KMS-11 (cell line): Measurements from ENCODE around the gene BRAF.

Source experiments
- H2AFZ ChIP-seq: fragments of 200-600 bp; sonication (generic); 2 replicates; pipeline ENCODE4 v1.6.1; 2016; ENCODE audit warnings: antibody characterized with exemption, mixed run types, low read depth
- H3K27ac ChIP-seq: fragments of 200-600 bp; sonication (generic); 2 replicates; pipeline ENCODE4 v1.6.1; 2016; ENCODE audit warnings: mild to moderate bottlenecking, mixed run types
- H3K27me3 ChIP-seq: fragments of 200-600 bp; sonication (generic); 2 replicates; pipeline ENCODE4 v1.6.1; 2017; ENCODE audit warnings: mild to moderate bottlenecking, low read depth, mixed run types, moderate library complexity; ENCODE audit not compliant: insufficient read depth
- H3K36me3 ChIP-seq: fragments of 200-600 bp; sonication (generic); 2 replicates; pipeline ENCODE4 v1.6.1; 2017; ENCODE audit warnings: mild to moderate bottlenecking, mixed run types; ENCODE audit not compliant: insufficient read depth
- H3K4me1 ChIP-seq: fragments of 200-600 bp; sonication (generic); 2 replicates; pipeline ENCODE4 v1.6.1; 2016; ENCODE audit warnings: mild to moderate bottlenecking, low read depth, mixed run types; ENCODE audit not compliant: poor library complexity, severe bottlenecking
- H3K4me2 ChIP-seq: fragments of 200-600 bp; sonication (generic); 2 replicates; pipeline ENCODE4 v1.7.0; 2016; ENCODE audit warnings: mild to moderate bottlenecking, mixed run types
- H3K4me3 ChIP-seq: fragments of 200-600 bp; sonication (generic); IDR thresholded peaks from 2 replicates; pipeline ENCODE4 v1.6.1; 2017; ENCODE audit warnings: low read depth, low read length, mixed read lengths; ENCODE audit not compliant: insufficient read depth
- H3K79me2 ChIP-seq: fragments of 200-600 bp; sonication (generic); 2 replicates; pipeline ENCODE4 v1.6.1; 2016; ENCODE audit warnings: low read depth, mixed run types; ENCODE audit not compliant: insufficient read depth
- H3K9ac ChIP-seq: fragments of 200-600 bp; sonication (generic); 2 replicates; pipeline ENCODE4 v1.6.1; 2016; ENCODE audit warnings: mild to moderate bottlenecking, mixed run types
- H4K20me1 ChIP-seq: fragments of 200-600 bp; sonication (generic); 2 replicates; pipeline ENCODE4 v1.6.1; 2016; ENCODE audit warnings: mild to moderate bottlenecking, mixed run types; ENCODE audit not compliant: insufficient read depth
- CTCF ChIP-seq: fragments of 200-600 bp; sonication (generic); conservative IDR thresholded peaks from 2 replicates; pipeline ENCODE4 v1.6.1; 2017; ENCODE audit warnings: low read depth, mild to moderate bottlenecking, antibody characterized with exemption, low read length, moderate library complexity, mixed read lengths

BRAF gene

GRCh38 chr7:140683657-140684056 is 241.1 kb downstream of the BRAF start:
- no peak overlapping the region for H3K4me2 ChIP-seq
- TF ChIP-seq CTCF, result no peak
- no peak overlapping the region for H3K4me3 ChIP-seq
- no peaks in the 10 kb centered on the region for H4K20me1 ChIP-seq
- no peaks in the 10 kb centered on the region for H3K27me3 ChIP-seq
- H3K79me2 ChIP-seq, result no peaks in the 10 kb centered on the region
- H2AFZ ChIP-seq, result no peak overlapping the region
- no peak overlapping the region for H3K9ac ChIP-seq
- H3K4me1 ChIP-seq, result no peaks in the 10 kb centered on the region
- no peaks in the 10 kb centered on the region for H3K36me3 ChIP-seq
- no peak overlapping the region for H3K27ac ChIP-seq

- Histone ChIP-seq H3K4me3 (no peak overlapping the region), H3K4me2 (no peak overlapping the region), H3K4me1 (no peaks in the 10 kb centered on the region), H4K20me1 (no peaks in the 10 kb centered on the region), H3K36me3 (no peaks in the 10 kb centered on the region), H3K9ac (no peak overlapping the region), H2AFZ (no peak overlapping the region), H3K79me2 (no peaks in the 10 kb centered on the region), H3K27ac (no peak overlapping the region), H3K27me3 (no peaks in the 10 kb centered on the region)
- no peak for TF ChIP-seq CTCF
Measured at GRCh38 chr7:140681766-140682165, 243.0 kb downstream of the BRAF start.

- Histone ChIP-seq H3K4me2 (no peak overlapping the region), H3K79me2 (no peaks in the 10 kb centered on the region), H3K27ac (no peak overlapping the region), H4K20me1 (no peaks in the 10 kb centered on the region), H3K27me3 (no peaks in the 10 kb centered on the region), H3K9ac (no peak overlapping the region), H2AFZ (no peak overlapping the region), H3K4me1 (no peaks in the 10 kb centered on the region), H3K4me3 (no peak overlapping the region), H3K36me3 (no peaks in the 10 kb centered on the region)
- no peak for TF ChIP-seq CTCF
Measured at GRCh38 chr7:140680886-140681285, 243.8 kb downstream of the BRAF start.

GRCh38 chr7:140679186-140679585 is 245.5 kb downstream of the BRAF start:
- peaks cover 14% of the 10 kb centered on the region for H3K4me1 ChIP-seq
- H3K36me3 ChIP-seq, result no peaks in the 10 kb centered on the region
- no peak overlapping the region for H3K4me3 ChIP-seq
- no peak for TF ChIP-seq CTCF
- H3K9ac ChIP-seq, result no peak overlapping the region
- no peak overlapping the region for H3K27ac ChIP-seq
- H3K4me2 ChIP-seq, result no peak overlapping the region
- H2AFZ ChIP-seq, result no peak overlapping the region
- no peaks in the 10 kb centered on the region for H3K27me3 ChIP-seq
- H4K20me1 ChIP-seq, result no peaks in the 10 kb centered on the region
- H3K79me2 ChIP-seq, result no peaks in the 10 kb centered on the region

- peaks cover 18% of the 10 kb centered on the region for H3K4me1 ChIP-seq
- H3K4me3 ChIP-seq, result no peak overlapping the region
Measured at GRCh38 chr7:140678816-140679130, 246.0 kb downstream of the BRAF start.

More at GRCh38 chr7:140678816-140679130, 246.0 kb downstream of the BRAF start:
- Histone ChIP-seq H3K36me3 (no peaks in the 10 kb centered on the region), H3K4me2 (no peak overlapping the region), H2AFZ (no peak overlapping the region), H3K27me3 (no peaks in the 10 kb centered on the region), H3K79me2 (no peaks in the 10 kb centered on the region), H3K27ac (no peak overlapping the region), H3K9ac (no peak overlapping the region), H4K20me1 (no peaks in the 10 kb centered on the region)
- TF ChIP-seq CTCF, result no peak
